Fibroblast of gingiva (primary cell): ENCODE data around the gene DHRSX.
"Not testable (repeated sequence)": the region's sequence is repeated elsewhere in the genome, so short reads cannot be mapped to it uniquely, and the experiment has no call there.

ENCODE experiments used
- DNase-seq: peaks from one replicate; pipeline ENCODE4 v3.0.0-alpha.2; 2011; ENCODE audit warnings: low read depth

Gene DHRSX

DNA sequence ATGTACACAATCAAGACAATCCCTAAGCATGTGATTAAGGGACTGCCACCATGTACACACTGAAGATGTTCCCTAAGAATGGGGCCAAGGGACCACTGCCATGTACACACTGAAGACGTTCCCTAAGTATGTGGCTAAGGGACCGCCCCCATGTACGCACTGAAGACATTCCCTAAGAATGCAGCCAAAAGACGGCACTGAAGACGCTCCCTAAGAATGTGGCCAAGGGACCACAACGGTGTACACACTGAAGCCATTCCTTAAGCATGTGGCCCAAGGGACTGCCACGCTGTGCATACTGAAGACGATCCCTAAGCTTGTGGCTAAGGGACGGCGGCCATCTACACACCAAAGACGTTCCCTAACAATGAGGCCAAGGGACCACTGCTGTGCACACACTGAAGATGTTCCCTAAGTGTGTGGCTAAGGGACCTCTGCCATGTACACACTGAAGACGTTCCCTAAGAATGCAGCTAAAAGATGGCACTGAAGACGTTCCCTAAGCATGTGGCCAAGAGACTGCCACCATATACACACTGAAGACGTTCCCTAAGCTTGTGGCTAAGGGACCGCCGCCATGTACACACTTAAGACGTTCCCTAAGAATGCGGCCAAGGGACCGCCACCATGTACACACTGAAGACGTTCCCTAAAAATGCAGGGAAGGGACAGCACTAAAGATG is 26.4 kb downstream of the DHRSX start:
- no peak for DNase-seq

DNA sequence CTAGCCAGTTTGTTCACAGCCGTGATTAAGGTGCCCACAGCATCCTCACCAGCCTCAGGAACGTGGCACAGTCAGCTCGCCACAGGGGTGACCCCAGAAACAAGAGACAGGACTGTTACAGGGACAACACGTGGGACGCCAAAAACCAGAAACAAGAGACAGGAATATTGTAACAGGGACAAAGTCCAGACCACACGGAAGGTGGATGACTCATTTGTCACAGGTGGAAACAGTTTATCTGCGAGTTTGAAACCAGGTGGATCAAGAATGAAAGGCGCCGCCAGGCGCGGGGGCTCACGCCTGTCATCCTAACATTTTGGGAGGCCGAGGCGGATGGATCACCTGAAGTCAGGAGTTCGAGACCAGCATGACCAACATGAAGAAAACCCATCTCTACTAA is 27.7 kb downstream of the DHRSX start:
- DNase-seq, result not testable (repeated sequence)

DNA sequence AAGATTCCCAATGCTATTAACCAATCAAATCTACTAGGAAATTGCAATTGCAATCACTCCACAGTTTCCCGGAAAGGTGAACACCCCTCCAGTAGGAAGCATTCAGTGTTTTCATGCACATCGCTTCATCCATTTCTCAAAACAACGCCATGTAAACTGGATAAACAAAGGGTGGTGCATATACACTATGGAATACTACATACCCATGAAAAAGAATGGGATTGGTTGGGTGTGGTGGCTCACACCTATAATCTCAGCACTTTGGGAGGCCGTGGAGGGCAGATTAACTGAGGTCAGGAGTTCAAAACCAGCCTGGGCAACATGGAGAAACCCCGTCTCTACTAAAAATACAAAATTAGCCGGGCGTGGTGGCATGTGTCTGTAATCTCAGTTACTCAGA is 29.1 kb downstream of the DHRSX start:
- DNase-seq, result no peak

DNA sequence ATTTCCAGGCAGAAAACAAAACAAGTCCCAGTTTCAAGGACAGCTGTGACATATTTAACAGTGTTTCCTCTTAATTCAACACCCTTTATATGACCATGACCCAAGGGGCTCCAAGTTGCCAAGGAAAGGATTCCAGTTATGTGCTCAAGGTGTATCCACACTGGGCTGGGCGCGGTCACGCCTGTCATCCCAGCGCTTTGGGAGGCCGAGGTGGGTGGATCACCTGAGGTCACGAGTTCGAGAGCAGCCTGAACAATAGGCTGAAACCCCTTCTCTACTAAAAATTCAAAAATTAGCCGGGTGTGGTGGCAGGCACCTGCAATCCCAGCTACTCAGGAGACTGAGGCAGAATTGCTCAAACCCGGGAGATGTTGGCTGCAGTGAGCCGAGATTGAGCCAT is 29.6 kb downstream of the DHRSX start:
- not testable (repeated sequence) for DNase-seq

DNA sequence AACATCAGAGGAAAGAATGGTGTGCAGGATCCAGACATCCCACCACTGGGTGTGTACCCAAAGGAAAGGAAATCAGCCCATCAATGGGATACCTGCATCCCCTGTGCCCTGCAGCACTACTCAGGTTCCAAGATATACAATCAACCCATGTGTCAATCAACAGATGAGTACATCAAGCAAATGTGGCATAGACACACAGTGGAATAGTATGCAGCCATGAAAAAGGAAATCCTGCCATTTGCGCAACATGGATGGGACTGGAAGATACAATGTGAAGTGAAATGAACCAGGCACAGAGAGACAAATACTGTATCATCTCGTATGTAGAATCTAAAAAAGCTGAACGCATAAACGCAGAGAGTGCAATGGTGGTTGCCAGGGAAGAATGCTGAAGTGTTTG is 30.9 kb downstream of the DHRSX start:
- DNase-seq, result not testable (repeated sequence)

DNA sequence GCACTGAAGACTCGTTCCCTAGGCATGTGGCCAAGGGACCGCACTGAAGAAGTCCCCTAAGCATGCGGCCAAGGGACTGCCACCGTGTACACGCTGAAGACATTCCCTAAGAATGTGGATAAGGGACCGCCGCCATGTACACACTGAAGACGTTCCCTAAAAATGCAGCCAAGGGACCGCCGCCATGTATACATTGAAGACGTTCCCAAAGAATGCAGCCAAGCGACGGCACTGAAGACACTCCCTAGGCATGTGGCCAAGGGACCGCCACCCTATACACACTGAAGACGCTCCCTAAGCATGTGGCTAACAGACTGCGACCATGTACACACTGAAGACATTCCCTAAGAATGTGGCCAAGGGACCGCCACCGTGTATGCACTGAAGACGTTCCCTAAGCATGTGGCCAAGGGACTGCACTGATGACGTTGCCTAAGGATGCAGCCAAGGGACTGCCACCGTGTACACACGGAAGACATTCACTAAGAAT is 31.5 kb downstream of the DHRSX start:
- no peak for DNase-seq

DNA sequence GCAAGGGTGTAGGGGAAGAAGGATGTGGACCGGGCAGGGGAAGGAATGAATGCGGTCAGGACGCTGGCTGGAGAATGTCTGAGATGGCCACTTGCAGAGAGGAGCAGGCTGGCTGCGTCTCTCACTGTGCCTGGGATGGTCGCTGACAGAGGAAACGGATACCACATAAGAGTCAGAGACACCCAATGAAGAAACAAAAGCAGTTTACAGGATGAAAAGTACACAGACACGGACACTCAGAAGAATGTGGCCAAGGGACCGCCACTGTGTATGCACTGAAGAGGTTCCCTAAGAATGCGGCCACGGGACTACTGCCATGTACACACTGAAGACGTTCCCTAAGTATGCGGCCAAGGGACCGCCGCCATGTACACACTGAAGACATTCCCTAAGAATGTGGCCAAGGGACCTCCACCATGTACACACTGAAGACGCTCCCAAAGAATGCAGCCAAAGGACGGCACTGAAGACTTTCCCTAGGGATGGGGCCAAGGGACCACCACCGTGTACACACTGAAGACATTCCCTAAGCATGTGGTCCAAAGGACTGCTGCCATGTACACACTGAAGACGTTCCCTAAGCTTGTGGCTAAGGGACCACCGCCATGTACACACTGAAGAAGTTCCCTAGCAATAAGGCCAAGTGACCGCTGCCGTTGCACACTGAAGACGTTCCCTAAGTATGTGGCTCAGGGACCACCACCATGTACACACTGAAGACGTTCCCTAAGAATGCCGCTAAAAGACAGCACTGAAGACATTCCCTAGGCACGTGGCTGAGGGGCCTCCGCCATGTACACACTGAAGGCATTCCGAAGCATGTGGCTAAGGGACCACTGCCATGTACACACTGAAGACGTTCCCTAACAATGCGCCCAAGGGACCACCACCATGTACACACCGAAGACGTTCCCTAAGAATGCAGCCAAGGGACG is 32.2 kb downstream of the DHRSX start:
- DNase-seq, result no peak

DNA sequence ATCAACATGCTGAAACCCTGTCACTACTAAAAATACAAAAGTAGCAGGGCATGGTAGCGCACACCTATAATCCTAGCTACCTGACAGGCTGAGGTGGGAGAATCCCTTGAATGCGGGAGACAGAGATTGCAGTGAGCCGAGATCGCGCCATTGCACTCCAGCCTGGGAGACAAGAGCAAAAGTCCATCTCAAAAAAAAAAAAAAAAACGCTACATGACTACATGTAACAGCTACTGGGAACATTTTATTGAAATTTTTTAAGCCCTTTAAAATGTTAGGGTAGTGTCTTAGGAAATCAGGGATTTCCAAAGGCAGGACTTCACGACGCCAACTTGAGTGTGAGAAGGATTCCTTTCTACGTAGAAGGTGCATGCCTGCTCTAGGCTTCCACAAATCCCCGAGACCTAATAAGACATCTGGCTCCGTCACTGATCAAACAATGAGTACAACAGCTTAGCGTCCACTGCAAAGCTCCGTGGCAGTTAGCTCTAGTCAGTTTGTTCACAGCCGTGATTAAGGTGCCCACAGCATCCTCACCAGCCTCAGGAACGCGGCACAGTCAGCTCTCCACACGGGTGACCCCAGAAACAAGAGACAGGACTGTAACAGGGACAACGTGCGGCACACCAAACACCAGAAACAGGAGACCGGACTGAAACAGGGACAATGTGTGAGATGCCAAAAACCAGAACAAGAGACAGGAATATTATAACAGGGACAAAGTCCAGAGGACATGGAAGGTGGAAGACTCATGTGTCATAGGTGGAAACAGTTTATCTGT is 33.7 kb downstream of the DHRSX start:
- no peak for DNase-seq

DNA sequence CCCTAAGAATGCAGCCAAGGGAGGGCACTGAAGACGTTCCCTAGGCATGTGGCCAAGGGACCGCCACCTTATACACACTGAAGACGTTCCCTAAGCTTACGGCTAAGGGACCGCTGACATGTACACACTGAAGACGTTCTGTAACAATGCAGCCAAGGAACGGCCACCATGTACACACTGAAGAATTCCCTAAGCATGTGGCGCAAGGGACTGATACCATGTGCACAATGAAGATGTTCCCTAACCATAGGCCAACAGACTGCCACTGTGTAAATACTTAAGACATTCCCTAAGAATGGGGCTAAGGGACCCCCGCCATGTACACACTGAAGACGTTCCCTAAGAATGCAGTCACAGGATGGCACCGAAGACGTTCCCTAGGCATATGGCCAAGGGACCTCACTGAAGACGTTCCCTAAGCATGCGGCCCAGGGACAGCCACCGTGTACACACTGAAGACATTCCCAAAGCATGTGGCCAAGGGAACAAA is 36.1 kb downstream of the DHRSX start:
- DNase-seq, result no peak

DNA sequence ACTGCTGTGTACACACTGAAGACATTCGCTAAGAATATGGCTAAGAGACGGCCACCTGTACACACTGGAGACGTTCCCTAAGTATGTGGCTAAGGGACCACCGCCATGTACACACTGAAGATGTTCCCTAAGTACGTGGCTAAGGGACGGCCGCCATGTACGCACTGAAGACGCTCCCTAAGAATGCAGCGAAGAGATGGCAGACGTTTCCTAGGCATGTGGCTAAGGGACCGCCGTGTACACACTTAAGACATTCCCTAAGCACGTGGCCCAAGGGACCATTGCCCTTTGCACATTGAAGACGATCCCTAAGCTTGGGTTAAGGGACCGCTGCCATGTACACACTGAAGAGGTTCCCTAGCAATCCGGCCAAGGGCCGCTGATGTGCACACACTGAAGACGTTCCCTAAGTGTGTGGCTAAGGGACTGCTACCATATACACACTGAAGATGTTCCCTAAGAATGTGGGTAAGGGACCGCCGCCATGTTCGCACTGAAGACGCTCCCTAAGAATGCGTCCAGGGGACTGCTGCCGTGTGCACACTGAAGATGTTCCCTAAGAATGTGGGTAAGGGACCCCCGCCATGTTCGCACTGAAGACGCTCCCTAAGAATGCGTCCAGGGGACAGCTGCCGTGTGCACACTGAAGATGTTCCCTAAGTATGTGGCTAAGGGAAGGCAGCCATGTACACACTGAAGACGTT is 36.7 kb downstream of the DHRSX start:
- no peak for DNase-seq

DNA sequence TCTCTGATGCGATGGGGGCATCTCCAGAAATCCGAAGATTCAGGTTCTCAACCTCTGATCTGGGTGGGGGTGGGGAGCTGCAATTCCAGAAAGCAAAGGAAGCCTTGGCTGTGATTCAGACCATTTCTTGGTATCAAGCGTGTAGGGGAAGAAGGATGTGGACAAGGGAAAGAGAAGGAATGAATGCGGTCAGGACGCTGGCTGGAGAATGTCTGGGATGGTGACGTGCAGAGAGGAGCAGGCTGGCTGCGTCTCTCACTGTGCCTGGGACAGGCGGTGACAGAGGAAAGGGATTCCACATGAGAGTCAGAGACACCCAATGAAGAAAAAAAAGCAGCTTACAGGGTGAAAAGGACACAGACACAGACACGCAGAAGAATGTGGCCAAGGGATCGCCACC is 37.3 kb downstream of the DHRSX start:
- DNase-seq, result not testable (repeated sequence)

DNA sequence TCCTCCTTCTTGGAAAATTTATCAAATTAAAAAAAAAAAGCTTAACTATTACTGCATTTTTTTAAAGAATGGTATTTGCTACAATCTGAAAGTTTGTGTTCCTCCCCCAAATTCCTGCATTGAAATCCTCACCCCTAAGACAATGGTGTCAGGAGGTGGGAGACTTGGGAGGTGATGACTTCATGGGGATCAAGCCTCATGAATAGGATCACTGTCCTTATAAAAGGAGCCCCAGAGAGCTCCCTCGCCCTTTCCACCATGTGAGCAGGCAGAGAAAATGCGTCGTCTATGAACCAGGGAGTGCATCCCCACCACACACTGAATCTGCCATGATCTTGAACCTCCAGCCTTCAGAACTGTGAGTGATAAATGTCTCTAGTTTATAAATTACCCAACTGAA is 38.0 kb downstream of the DHRSX start:
- DNase-seq, result no peak

DNA sequence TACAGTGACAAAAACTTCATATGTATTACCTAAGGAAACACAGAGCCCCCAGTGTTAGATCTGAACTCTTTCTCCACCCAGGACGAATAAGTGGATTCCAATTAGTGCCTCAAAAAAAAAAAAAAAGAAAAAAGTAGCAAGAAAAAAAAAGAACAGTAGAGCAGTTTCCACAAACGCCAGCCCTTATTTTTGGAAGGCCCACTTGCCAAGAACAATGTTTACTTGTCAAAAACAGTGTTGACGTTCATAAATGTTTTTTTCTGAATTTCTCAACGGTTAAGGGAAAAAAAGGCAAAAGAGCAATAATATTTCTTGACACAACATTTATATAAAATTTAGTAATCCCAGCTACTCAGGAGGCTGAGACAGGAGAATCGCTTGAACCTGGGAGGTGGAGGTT is 38.7 kb downstream of the DHRSX start:
- DNase-seq, result peak; percentile 37

DNA sequence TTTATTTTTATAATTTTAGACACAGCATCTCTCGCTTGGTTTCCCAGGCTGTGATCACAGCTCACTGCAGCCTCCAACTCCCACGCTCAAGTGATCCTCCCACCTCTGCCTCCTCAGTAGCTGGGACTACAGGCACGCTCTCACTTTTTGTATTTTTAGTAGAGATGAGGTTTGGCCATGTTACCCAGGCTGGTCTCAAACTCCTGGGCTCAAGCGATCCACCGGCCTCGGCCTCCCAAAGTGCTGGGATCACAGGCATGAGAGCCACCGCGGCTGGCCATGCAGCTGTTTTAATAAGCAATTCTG is 39.1 kb downstream of the DHRSX start:
- DNase-seq, result no peak

DNA sequence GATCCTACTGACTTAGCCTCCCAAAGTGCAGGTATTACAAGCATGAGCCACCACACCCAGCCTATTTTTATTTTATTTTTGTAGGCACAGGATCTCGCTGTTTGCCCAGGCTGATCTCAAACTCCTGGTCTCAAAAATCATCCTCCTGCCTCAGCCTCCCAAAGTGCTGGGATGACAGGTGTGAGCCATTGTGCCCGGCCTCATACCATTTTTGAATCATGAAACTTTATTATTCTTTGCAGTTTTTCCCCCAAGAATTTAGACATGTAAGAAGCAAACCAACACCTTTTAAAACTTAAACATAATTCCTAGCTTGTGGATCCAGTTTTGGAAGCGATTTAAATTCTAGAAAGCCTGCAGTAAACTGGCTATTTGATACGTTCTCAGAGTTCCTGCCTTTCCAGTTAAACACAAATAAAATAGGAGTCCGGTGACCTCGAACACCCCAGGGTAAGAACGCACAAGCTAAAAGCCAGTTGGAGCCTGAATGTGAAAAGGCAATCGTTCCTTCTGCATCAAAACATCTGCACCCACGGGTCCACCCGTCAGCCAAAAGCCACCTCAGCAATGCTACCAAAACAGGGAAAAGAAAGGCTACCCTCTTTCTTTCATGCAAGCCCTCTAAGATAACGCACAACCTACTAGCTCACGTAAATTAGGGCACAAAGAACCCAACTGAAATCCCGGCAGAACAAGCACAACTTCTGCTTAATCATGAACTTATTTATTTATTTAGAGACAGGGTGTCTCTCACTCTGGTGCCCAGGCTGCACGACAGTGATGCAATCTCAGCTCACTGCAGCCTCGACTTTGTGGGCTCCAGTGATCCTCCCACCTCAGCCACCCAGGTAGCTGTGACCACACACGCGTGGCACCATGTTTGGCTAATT is 39.7 kb downstream of the DHRSX start:
- not testable (repeated sequence) for DNase-seq

DNA sequence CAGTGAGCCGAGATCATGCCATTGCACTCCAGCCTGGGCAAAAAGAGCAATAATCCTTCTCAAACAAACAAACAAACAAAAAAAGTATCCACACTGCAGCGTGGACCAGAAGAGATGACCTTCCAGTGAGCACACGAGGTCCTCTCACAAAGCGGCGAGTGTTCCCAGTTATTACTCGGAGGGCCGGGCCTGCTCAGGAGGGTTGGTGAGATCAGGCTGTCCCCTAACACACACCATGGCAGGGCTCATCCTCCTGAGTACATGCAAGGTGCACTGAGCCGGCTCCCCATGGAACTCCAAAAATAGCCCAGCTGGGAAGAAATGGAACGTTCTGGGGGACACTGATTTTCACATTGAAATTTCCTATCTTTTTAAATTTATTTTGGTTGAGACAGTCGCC is 40.7 kb downstream of the DHRSX start:
- not testable (repeated sequence) for DNase-seq

DNA sequence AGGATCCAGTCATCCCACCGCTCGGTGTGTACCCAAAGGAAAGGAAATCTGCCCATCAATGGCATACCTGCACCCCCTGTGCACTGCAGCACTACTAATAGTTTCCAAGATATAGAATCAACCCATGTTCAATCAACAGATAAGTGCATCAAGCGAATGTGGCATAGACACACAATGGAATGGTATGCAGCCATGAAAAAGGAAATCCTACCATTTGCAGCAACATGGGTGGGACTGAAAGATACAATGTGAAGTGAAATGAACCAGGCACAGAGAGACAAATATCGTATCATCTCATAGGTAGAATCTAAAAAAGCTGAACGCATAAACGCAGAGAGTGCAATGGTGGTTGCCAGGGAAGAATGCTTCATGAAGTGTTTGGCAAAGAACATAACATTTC is 42.5 kb downstream of the DHRSX start:
- no peak for DNase-seq

DNA sequence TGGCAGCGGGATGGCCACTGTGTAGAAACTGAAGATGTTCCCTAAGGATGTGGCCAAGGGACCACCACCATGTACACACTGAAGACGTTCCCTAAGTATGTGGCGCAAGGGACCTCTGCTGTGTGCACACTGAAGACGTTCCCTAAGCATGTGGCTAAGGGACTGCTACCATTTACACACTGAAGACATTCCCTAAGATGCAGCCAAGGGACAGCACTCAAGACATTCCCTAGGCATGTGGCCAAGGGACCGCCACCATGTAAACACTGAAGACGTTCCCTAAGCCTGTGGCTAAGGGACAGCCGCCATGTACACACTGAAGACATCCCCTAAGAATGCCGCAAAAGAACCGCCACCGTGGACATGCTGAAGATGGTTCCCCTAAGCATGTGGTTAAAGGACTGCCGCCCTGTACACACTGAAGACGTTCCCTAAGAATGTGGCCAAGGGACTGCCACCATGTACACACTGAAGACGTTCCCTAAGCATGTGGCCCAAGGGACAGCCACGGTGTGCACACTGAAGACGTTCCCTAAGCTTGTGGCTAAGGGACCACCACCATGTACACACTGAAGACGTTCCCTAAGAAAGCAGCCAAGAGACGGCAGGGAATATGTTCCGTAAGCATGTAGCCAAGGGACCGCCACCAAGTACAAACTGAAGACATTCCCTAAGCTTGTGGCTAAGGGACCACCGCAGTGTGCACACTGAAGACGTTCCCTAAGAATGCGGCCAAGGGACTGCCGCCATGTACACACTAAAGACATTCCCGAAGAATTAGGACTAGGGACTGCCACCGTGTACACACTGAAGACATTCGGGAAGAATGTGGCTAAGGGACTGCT is 43.3 kb downstream of the DHRSX start:
- no peak for DNase-seq

DNA sequence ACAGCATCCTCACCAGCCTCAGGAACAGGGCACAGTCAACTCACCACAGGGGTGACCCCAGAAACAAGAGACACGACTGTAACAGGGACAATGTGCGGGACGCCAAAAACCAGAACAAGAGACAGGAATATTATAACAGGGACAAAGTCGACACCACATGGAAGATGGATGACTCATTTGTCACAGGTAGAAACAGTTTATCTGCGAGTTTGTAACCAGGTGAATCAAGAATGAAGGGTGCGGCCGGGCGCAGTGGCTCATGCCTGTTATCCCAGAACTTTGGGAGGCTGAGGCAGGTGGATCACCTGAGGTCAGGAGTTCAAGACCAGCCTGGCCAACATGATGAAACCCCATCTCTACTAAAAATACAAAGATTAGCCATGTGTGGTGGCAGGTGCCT is 44.7 kb downstream of the DHRSX start:
- not testable (repeated sequence) for DNase-seq

DNA sequence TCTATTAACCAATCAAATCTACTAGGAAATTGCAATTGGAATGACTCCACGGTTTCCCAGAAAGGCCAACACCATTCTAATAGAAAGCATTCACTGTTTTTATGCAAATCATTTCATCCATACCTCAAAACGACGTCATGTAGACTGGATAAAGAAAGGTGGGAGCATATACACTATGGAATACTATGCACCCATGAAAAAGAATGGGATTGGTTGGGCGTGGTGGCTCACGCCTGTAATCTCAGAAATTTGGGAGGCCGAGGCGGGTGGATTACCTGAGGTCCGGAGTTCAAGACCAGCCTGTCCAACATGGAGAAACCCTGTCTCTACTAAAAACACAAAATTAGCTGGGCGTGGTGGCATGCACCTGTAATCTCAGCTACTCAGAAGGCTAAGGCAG is 46.2 kb downstream of the DHRSX start:
- DNase-seq, result not testable (repeated sequence)
